NCI-H510A treated with DMSO at 0.1 percent for 48 hours (cell line): ENCODE measurements around the gene METTL13.

Source experiments
- DNase-seq: peaks from one replicate; lab custom pipeline; 2025; lab: John Stamatoyannopoulos, UW

Gene METTL13, protein sequence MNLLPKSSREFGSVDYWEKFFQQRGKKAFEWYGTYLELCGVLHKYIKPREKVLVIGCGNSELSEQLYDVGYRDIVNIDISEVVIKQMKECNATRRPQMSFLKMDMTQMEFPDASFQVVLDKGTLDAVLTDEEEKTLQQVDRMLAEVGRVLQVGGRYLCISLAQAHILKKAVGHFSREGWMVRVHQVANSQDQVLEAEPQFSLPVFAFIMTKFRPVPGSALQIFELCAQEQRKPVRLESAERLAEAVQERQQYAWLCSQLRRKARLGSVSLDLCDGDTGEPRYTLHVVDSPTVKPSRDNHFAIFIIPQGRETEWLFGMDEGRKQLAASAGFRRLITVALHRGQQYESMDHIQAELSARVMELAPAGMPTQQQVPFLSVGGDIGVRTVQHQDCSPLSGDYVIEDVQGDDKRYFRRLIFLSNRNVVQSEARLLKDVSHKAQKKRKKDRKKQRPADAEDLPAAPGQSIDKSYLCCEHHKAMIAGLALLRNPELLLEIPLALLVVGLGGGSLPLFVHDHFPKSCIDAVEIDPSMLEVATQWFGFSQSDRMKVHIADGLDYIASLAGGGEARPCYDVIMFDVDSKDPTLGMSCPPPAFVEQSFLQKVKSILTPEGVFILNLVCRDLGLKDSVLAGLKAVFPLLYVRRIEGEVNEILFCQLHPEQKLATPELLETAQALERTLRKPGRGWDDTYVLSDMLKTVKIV

DNA sequence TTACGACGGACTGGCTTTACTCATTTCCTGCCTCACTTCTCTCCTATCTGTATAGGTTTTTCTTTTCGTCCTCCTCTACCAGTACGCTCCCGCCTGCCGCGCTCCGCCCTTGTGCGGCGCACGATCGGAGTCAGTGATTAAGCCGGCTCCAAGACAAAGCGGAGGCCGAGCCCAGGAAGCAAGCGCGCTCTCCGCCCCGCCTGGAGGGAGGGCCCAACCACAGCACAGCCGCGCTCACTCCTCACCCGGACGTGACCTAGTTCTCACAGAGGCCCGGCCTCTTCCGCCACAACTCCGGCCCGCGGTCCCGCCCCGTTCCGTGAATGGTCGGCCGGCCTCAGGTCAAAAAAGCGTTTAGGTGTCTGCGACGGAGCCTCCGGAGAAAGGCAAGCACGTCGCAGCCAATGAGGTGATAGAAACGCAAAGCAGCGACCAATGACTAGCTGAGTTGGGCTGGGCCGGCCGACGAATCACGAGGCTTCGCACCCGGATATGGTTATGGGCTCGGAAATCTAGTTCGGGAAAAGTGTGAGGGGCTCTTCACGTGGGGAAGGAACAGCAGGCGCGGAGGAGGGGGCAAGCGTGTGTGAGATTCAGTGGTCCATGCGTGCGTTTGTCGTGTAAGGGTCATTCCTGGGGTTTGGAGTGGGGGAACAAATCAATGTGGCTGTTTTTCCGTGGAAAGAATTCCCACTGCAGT is at the start of gene METTL13:
METTL13 (plus strand) TSS at position 485 of the 700 bp plus-strand sequence. CDS start 308 bp downstream, outside the sequence.
- DNase-seq: peak; percentile 98

DNA sequence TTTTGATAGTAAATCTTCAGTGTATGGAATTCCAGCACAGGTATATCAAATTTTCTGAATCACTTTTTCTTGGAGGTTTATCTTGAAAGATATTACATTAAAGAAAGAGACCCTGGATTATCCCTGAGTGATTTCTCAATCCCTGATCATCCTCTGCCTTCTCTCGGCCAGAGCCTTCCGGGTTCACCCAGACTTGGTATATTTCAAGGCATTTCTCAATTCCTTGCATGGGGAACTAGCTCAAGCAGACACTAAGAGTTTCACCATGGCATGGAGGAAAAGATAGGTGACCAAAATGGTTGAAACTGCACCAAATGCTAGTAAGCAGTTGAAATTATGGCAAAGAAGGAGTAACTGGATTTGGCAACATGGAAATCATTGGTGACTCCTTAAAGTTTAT is 45.3 kb upstream of the METTL13 start:
- DNase-seq: no peak

DNA sequence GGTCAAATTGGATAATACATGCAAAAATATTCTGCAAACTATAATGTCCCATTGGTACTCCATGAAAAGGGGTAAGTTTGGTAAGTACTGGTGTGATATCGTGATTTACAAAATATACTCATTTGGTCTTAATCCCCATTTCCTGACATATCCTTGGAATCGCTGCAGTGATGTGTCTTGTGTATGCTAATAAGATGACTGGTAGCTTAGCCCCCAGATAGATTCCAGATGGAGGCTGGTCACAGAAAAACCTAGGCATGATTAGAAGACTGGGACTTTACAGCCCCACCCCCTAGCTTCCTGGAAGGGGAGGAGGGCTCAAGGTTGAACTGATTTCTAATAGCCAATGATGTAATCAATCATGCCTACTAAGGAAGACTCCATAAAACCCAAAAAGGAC is 42.5 kb upstream of the METTL13 start:
- DNase-seq: no peak

- DNase-seq: no peak
Observed at GRCh38 chr1:171739656-171740055, 41.8 kb upstream of the METTL13 start.

GRCh38 chr1:171740356-171740863 is 41.0 kb upstream of the METTL13 start:
- DNase-seq: no peak

- peak; percentile 23 for DNase-seq
Observed at GRCh38 chr1:171740987-171741871, 40.2 kb upstream of the METTL13 start.

GRCh38 chr1:171741872-171742576 is 39.4 kb upstream of the METTL13 start, which contains the start of gene VAMP4:
Gene VAMP4, minus strand, starts transcription at chr1:171742065. Its CDS starts 3,651 bp downstream, at chr1:171738414.
- DNase-seq: peak; percentile 86

- no peak for DNase-seq
Observed at GRCh38 chr1:171742577-171742922, 38.9 kb upstream of the METTL13 start.

GRCh38 chr1:171743081-171743870 is 38.2 kb upstream of the METTL13 start:
- DNase-seq: no peak

DNA sequence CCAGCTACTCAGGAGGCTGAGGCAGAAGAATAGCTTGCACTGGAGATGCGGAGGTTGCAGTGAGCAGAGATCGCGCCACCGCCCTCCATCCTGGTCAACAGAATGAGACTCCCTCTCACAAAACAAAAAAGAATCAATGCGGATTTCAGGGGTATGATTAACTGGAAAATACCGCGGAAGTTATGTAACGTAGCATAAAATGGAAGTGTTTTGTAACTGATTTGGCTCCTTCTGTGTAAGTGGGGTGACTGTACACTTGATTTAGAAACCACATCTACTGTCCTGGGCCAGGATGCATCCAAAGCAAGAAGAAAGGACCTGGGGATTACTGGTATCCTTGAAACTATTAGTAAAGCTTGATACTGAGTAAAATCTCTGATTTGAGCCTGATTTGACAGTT is 36.5 kb upstream of the METTL13 start:
- DNase-seq: no peak

GRCh38 chr1:171748651-171749050 is 32.8 kb upstream of the METTL13 start:
- no peak for DNase-seq

GRCh38 chr1:171751221-171751620 is 30.2 kb upstream of the METTL13 start:
- no peak for DNase-seq

- DNase-seq: no peak
Observed at GRCh38 chr1:171753182-171753581, 28.3 kb upstream of the METTL13 start.

DNA sequence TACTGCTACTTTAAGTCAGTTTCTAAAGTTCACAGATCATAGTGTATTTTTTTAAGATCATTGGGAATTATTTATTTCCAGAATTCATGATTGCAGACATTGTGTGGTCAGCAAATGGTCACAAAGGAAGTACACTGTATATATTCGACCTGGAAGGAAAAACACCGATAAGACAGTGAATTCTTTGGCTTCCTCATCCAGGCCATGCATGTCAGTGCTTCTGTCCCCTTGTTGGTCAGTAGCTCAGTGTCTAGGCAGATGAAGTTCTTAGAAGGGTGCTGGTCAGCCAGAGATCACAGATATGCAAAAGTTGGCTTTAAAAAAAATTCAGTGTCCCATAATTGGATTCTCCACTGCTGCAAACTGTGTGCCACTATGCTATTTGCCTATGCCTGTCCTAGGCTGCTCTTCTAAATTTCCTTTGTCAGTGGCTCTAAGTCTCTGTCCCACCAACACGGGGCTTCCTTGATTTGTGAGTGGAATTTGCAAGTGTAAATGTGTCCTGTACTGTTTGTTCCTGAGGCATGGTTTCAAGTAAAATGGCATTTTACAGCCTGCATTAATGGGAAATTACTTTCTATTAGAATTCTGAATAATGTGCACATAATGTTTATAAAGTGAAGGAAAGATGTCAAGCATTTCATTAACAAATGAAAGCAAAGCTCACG is 27.6 kb upstream of the METTL13 start:
- no peak for DNase-seq

DNA sequence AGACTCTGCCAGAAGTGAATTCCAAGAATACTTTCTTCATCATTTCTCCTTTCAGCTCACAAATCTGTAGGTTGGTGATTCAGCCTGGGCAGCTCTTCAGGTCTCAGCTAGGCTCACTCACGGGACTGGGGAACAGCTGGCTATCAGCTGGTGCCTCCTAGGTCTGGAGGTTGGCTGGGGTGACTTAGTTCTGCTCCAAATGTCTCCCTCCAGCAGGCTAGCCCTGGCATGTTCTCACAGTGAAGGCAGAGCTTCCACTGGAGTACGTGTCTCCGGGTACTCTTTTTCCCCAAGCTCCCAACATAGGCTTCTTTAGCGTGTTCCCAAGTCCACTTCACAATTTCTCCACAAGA is 27.1 kb upstream of the METTL13 start:
- no peak for DNase-seq

DNA sequence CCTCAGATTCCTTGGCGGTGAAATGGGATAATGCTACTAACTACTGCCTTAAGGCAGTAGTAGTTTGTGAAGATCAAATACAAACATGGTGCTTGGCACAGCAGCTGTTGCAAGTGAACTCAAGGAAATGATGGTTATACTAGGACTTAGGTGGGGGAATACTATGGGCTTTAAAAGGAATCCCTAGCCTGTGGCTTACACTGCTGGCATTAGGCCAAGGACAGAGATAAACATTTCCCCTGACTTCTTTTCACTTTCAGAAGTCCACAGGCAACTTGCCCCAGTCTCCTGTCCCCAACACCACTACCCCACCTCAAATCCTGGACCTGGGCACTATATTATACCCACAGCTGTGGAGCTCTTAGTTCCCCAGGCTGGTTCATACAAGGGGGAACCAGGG is 26.5 kb upstream of the METTL13 start:
- no peak for DNase-seq

GRCh38 chr1:171756856-171757255 is 24.6 kb upstream of the METTL13 start:
- DNase-seq: no peak

- DNase-seq: no peak
Observed at GRCh38 chr1:171758011-171758410, 23.4 kb upstream of the METTL13 start.

- DNase-seq: no peak
Observed at GRCh38 chr1:171762143-171762563, 19.3 kb upstream of the METTL13 start.

- no peak for DNase-seq
Observed at GRCh38 chr1:171763764-171764163, 17.7 kb upstream of the METTL13 start.
